SK-N-SH treated with all-trans-retinoic acid at 6 μM for 48 hours (cell line): ENCODE data around the gene RAMACL.

Source experiments
- ATAC-seq: fragments of 200-7000 bp; cut with Tn5 transposase; 3 replicates; pipeline ENCODE4 v1.9.1; 2020; ENCODE audit warnings: mild to moderate bottlenecking, moderate library complexity
- ARNTL ChIP-seq: fragments of 450-650 bp; formaldehyde crosslinking; IDR thresholded peaks from 2 replicates; pipeline ENCODE4 v1.5.0; 2020; ENCODE audit warnings: low read depth, mild to moderate bottlenecking, moderate library complexity, borderline replicate concordance
- CREB5 ChIP-seq: fragments of 250-450 bp; sonication (Bioruptor Pico); IDR thresholded peaks from 2 replicates; pipeline ENCODE4 v1.5.1; 2020; ENCODE audit warnings: low read depth, mild to moderate bottlenecking, moderate library complexity
- CSDC2 ChIP-seq: fragments of 250-450 bp; sonication (Bioruptor Pico); IDR thresholded peaks from 2 replicates; pipeline ENCODE4 v1.5.0; 2020; ENCODE audit warnings: mild to moderate bottlenecking, moderate library complexity
- ESRRG ChIP-seq: fragments of 250-450 bp; sonication (Bioruptor Pico); IDR thresholded peaks from 2 replicates; pipeline ENCODE4 v1.6.1; 2021; ENCODE audit warnings: mild to moderate bottlenecking
- GLIS3 ChIP-seq: fragments of 250-450 bp; sonication (Bioruptor Pico); IDR thresholded peaks from 2 replicates; pipeline ENCODE4 v1.5.0; 2020; ENCODE audit warnings: mild to moderate bottlenecking, moderate library complexity
- OSR1 ChIP-seq: fragments of 250-450 bp; sonication (Bioruptor Pico); IDR thresholded peaks from 2 replicates; pipeline ENCODE4 v1.8.0; 2022; ENCODE audit warnings: moderate library complexity, mild to moderate bottlenecking, inconsistent platforms
- PPARA ChIP-seq: fragments of 250-450 bp; sonication (Bioruptor Pico); IDR thresholded peaks from 2 replicates; pipeline ENCODE4 v1.5.0; 2020; ENCODE audit warnings: mild to moderate bottlenecking, borderline replicate concordance
- RARB ChIP-seq: fragments of 250-450 bp; sonication (Bioruptor Pico); IDR thresholded peaks from 2 replicates; pipeline ENCODE4 v1.8.0; 2021; ENCODE audit warnings: mild to moderate bottlenecking, moderate library complexity
- TSHZ2 ChIP-seq: fragments of 250-450 bp; sonication (Bioruptor Pico); IDR thresholded peaks from 2 replicates; pipeline ENCODE4 v1.5.0; 2020; ENCODE audit warnings: mild to moderate bottlenecking, moderate library complexity
- ZC3H10 ChIP-seq: fragments of 250-450 bp; sonication (Bioruptor Pico); IDR thresholded peaks from 2 replicates; pipeline ENCODE4 v1.5.1; 2021; ENCODE audit warnings: mild to moderate bottlenecking, moderate library complexity
- ZFP3 ChIP-seq: fragments of 250-450 bp; sonication (Bioruptor Pico); IDR thresholded peaks from 2 replicates; pipeline ENCODE4 v1.5.0; 2020; ENCODE audit warnings: mild to moderate bottlenecking, moderate library complexity
- ZFP30 ChIP-seq: fragments of 450-650 bp; formaldehyde crosslinking; IDR thresholded peaks from 2 replicates; pipeline ENCODE4 v1.5.0; 2022; ENCODE audit warnings: mild to moderate bottlenecking, moderate library complexity
- ZNF565 ChIP-seq: fragments of 450-650 bp; formaldehyde crosslinking; conservative IDR thresholded peaks from 2 replicates; pipeline ENCODE4 v1.5.0; 2020; ENCODE audit warnings: low read depth, mild to moderate bottlenecking, moderate library complexity
- ZNF70 ChIP-seq: fragments of 450-650 bp; formaldehyde crosslinking; IDR thresholded peaks from 2 replicates; pipeline ENCODE4 v1.5.0; 2020; ENCODE audit warnings: mild to moderate bottlenecking, moderate library complexity
- ZNF8 ChIP-seq: fragments of 450-650 bp; formaldehyde crosslinking; IDR thresholded peaks from 2 replicates; pipeline ENCODE4 v1.5.0; 2020; ENCODE audit warnings: mild to moderate bottlenecking, moderate library complexity
- TF ChIP-seq, protein P1 (sequence below): fragments of 250-450 bp; sonication (Bioruptor Pico); IDR thresholded peaks from 2 replicates; pipeline ENCODE4 v1.8.0; 2021; ENCODE audit warnings: low read depth, mild to moderate bottlenecking, moderate library complexity, borderline replicate concordance
- TF ChIP-seq, protein P2 (sequence below): fragments of 250-450 bp; sonication (Bioruptor Pico); IDR thresholded peaks from 2 replicates; pipeline ENCODE4 v1.8.0; 2020; ENCODE audit warnings: mild to moderate bottlenecking, moderate library complexity, borderline replicate concordance

The RAMACL gene

GRCh38 chr6:166562726-166563125 is 23.8 kb downstream of the RAMACL start (continued):
- TF ChIP-seq, protein P1, sequence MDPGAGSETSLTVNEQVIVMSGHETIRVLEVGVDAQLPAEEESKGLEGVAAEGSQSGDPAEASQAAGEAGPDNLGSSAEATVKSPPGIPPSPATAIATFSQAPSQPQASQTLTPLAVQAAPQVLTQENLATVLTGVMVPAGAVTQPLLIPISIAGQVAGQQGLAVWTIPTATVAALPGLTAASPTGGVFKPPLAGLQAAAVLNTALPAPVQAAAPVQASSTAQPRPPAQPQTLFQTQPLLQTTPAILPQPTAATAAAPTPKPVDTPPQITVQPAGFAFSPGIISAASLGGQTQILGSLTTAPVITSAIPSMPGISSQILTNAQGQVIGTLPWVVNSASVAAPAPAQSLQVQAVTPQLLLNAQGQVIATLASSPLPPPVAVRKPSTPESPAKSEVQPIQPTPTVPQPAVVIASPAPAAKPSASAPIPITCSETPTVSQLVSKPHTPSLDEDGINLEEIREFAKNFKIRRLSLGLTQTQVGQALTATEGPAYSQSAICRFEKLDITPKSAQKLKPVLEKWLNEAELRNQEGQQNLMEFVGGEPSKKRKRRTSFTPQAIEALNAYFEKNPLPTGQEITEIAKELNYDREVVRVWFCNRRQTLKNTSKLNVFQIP (CRISPR knock-in tag) = no peak

DNA sequence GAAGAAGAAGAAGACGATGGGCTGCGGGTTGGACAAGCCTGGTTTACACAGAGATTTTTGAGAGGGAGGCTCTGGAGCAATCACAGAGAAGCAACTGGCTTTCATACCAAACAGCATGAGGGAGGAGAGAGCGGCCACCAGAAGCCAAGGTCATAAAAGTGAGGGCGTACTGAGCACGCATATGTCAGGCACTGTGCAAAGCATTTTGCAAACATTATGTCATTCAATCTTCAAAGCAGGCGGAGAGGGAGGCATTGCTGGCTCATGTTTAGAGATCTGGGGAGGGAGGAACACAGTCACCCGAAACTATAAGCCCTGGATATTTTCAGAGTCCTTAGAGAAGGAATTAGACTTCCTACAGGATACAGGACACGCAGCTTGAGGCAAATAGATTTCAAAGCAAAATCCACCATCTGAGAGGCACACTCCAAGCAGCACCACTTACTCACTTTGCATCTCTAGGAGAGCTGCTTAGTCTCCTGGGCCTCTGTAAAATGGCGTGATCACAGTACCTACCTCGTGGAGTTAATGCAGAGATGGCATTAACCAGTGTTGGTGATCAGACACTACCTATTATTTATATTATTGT is 24.6 kb downstream of the RAMACL start:
- ATAC-seq = no peak
- TF ChIP-seq ZC3H10 (CRISPR knock-in tag) = no peak
- TF ChIP-seq, protein P1 (CRISPR knock-in tag) = no peak
- TF ChIP-seq ZFP3 = no peak
- no peak for TF ChIP-seq ZNF565 (CRISPR knock-in tag)
- no peak for TF ChIP-seq GLIS3 (CRISPR knock-in tag)
- no peak for TF ChIP-seq RARB (CRISPR knock-in tag)

DNA sequence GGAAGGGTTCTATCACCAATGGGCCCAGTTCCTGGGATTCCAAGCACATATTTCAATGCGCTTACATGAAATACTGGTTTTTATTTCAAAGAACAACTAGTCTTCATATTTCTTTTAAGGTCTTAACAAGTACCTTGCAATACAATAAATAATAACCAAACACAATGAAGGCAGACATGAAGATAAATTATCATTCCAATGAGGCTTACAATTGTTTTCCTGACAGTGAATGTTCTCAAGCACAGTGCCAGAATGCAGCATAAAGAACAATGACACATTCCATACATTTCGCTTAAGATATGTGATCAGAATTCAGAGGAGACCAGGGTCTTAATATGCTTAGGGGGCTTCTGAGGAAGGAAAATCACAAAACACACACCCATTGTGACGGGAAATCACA is 26.3 kb downstream of the RAMACL start:
- ATAC-seq = no peak

DNA sequence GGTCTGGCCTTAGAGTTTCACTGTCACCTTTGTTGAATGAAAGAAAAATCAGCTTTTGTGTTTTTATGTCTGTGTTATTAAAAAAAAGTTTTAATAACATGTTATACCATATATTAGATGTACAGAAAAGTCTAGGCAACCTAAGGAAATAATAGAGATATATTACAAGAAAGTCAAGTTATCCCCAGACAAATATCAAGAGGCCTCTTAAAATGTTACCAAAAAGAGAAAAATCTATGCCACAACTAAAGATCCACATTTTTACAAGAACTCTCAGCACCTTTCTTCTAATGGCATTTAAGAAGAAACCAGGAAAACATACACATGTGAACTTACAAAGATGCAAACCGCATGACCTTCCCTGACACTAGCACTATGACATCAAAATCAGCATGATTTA is 26.8 kb downstream of the RAMACL start:
- ATAC-seq = no peak
- no peak for TF ChIP-seq GLIS3 (CRISPR knock-in tag)
- TF ChIP-seq ESRRG (CRISPR knock-in tag) = no peak
- no peak for TF ChIP-seq ZNF8
- TF ChIP-seq CSDC2 (CRISPR knock-in tag) = no peak
- TF ChIP-seq ZNF70 (CRISPR knock-in tag) = peak; percentile 78
- no peak for TF ChIP-seq ARNTL (CRISPR knock-in tag)
- TF ChIP-seq CREB5 (CRISPR knock-in tag) = no peak
- TF ChIP-seq, all 23 proteins: peak for 1

More for the DNA sequence above, 26.3 kb downstream of the RAMACL start:
- TF ChIP-seq, protein P1 (CRISPR knock-in tag) = no peak
- TF ChIP-seq PPARA (no peak), ZC3H10 (CRISPR knock-in tag) (no peak), OSR1 (no peak), ESRRG (CRISPR knock-in tag) (no peak)
- TF ChIP-seq, protein P2, sequence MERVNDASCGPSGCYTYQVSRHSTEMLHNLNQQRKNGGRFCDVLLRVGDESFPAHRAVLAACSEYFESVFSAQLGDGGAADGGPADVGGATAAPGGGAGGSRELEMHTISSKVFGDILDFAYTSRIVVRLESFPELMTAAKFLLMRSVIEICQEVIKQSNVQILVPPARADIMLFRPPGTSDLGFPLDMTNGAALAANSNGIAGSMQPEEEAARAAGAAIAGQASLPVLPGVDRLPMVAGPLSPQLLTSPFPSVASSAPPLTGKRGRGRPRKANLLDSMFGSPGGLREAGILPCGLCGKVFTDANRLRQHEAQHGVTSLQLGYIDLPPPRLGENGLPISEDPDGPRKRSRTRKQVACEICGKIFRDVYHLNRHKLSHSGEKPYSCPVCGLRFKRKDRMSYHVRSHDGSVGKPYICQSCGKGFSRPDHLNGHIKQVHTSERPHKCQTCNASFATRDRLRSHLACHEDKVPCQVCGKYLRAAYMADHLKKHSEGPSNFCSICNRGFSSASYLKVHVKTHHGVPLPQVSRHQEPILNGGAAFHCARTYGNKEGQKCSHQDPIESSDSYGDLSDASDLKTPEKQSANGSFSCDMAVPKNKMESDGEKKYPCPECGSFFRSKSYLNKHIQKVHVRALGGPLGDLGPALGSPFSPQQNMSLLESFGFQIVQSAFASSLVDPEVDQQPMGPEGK (CRISPR knock-in tag) = no peak
- TF ChIP-seq, all 23 proteins: peak for 0

DNA sequence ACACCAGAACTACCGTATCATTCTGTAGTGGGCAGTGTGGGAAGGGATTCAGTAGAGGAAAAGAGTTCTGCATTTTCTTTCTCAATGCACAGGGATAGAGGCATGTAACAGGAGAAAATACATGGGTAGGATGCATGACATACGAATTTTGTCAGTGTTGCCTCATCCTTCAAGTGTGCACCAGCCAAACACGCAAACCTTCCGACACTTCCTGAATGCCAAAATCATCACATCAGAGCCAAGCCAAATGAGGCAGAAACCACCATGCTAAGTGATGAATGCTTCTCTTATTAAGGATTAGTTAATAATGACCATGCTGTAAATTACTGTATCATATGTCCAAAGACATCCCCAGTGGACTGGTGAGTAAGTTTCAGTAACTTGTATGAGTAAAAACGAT is 27.3 kb downstream of the RAMACL start:
- TF ChIP-seq ARNTL (CRISPR knock-in tag) (no peak), CSDC2 (CRISPR knock-in tag) (no peak), ESRRG (CRISPR knock-in tag) (no peak), CREB5 (CRISPR knock-in tag) (no peak), OSR1 (no peak), ZFP30 (CRISPR knock-in tag) (no peak), TSHZ2 (no peak), ZC3H10 (CRISPR knock-in tag) (no peak), PPARA (no peak)
- ATAC-seq = no peak
